SU-DHL-6 (cell line): ENCODE results near the gene RANGAP1.
"Not testable (repeated sequence)": the region's sequence is repeated elsewhere in the genome, so short reads cannot be mapped to it uniquely, and the experiment has no call there.

ENCODE experiments used
- H2AFZ ChIP-seq: fragments of 200-600 bp; sonication (generic); 2 replicates; pipeline ENCODE4 v1.6.1; 2014; ENCODE audit warnings: low read depth, mild to moderate bottlenecking, moderate library complexity, mixed read lengths, antibody characterized with exemption, low read length; ENCODE audit not compliant: severe bottlenecking
- H3F3A ChIP-seq: fragments of 200-600 bp; shearing (Covaris generic); 2 replicates; pipeline ENCODE4 v1.6.0; 2016; ENCODE audit warnings: antibody characterized with exemption, mild to moderate bottlenecking; ENCODE audit not compliant: insufficient read depth
- H3K27ac ChIP-seq: fragments of 200-600 bp; sonication (generic); 2 replicates; pipeline ENCODE4 v1.5.1; 2016; ENCODE audit warnings: low read depth, mild to moderate bottlenecking, low read length, moderate library complexity, mixed read lengths
- H3K27me3 ChIP-seq: fragments of 200-600 bp; sonication (generic), shearing (Covaris generic); 2 replicates; pipeline ENCODE4 v1.6.0; 2014; ENCODE audit warnings: mild to moderate bottlenecking, low read length
- H3K36me3 ChIP-seq: fragments of 200-600 bp; sonication (generic); 2 replicates; pipeline ENCODE4 v1.6.1; 2014; ENCODE audit warnings: mild to moderate bottlenecking, low read length, mixed read lengths
- H3K4me2 ChIP-seq: fragments of 300-600, 200-600 bp; shearing (Covaris generic), sonication (generic); 2 replicates; pipeline ENCODE4 v1.6.0; 2014; ENCODE audit warnings: low read length, low read depth, mild to moderate bottlenecking; ENCODE audit not compliant: poor library complexity, severe bottlenecking
- H3K4me3 ChIP-seq: fragments of 200-600 bp; sonication (generic); 2 replicates; pipeline ENCODE4 v1.5.1; 2014; ENCODE audit warnings: antibody characterized with exemption, low read length, mild to moderate bottlenecking, mixed read lengths; ENCODE audit not compliant: insufficient read depth, poor library complexity, severe bottlenecking
- H3K79me2 ChIP-seq: fragments of 200-600 bp; sonication (generic); 2 replicates; pipeline ENCODE4 v1.6.1; 2014; ENCODE audit warnings: mild to moderate bottlenecking, low read length, moderate library complexity; ENCODE audit not compliant: insufficient read depth
- H3K9ac ChIP-seq: fragments of 200-600 bp; sonication (generic); 2 replicates; pipeline ENCODE4 v1.7.0; 2014; ENCODE audit warnings: mild to moderate bottlenecking, low read length
- H3K9me2 ChIP-seq: fragments of 200-600 bp; sonication (generic); replicated peaks from 2 replicates; pipeline ENCODE4 v1.6.1; 2014; ENCODE audit warnings: low read length; ENCODE audit not compliant: insufficient read depth
- H3K9me3 ChIP-seq: fragments of 200-600 bp; sonication (generic); 2 replicates; pipeline ENCODE4 v1.6.1; 2014; ENCODE audit warnings: low read length, mixed read lengths; ENCODE audit not compliant: insufficient read depth
- H4K20me1 ChIP-seq: fragments of 200-600 bp; sonication (generic); 2 replicates; pipeline ENCODE4 v1.6.1; 2014; ENCODE audit warnings: low read depth, mild to moderate bottlenecking, antibody characterized with exemption, low read length, moderate library complexity, mixed read lengths
- CTCF ChIP-seq: fragments of 200-600 bp; sonication (generic); IDR thresholded peaks from one replicate; pipeline ENCODE4 v1.5.1; 2017; ENCODE audit warnings: antibody characterized with exemption, mild to moderate bottlenecking, low read length, moderate library complexity; ENCODE audit not compliant: insufficient read depth, poor library complexity, severe bottlenecking
- EZH2phosphoT487 ChIP-seq: fragments of 200-600 bp; sonication (generic), shearing (Covaris generic); conservative IDR thresholded peaks from 2 replicates; pipeline ENCODE4 v1.6.1; 2018; ENCODE audit warnings: mild to moderate bottlenecking, antibody characterized with exemption, low read length, moderate library complexity, mixed read lengths

The RANGAP1 gene

GRCh38 chr22:41300661-41301060, 14.7 kb upstream of the RANGAP1 start:
- H3K36me3 ChIP-seq: no peaks in the 10 kb centered on the region
- H3F3A ChIP-seq: peaks cover 5% of the 10 kb centered on the region
- no peak overlapping the region for H2AFZ ChIP-seq
- H4K20me1 ChIP-seq: no peaks in the 10 kb centered on the region
- no peaks in the 10 kb centered on the region for H3K9me2 ChIP-seq
- TF ChIP-seq CTCF: no peak
- TF ChIP-seq EZH2phosphoT487: no peak
- peaks cover 37% of the 10 kb centered on the region for H3K79me2 ChIP-seq
- peak overlapping the region; percentile 80 for H3K4me2 ChIP-seq
- H3K4me3 ChIP-seq: peak overlapping the region; percentile 100
- H3K9ac ChIP-seq: peak overlapping the region; percentile 99; the same call in 1 of the 2 replicates
- no peak overlapping the region for H3K27ac ChIP-seq
- no peaks in the 10 kb centered on the region for H3K9me3 ChIP-seq
- H3K27me3 ChIP-seq: no peaks in the 10 kb centered on the region

- Histone ChIP-seq H3K4me3 (no peak overlapping the region), H3K79me2 (peaks cover 6% of the 10 kb centered on the region), H3K36me3 (no peaks in the 10 kb centered on the region), H3K27me3 (no peaks in the 10 kb centered on the region), H4K20me1 (no peaks in the 10 kb centered on the region), H3K27ac (no peak overlapping the region), H3K9me2 (no peaks in the 10 kb centered on the region), H3K9ac (no peak overlapping the region), H3F3A (no peaks in the 10 kb centered on the region), H2AFZ (no peak overlapping the region), H3K9me3 (no peaks in the 10 kb centered on the region), H3K4me2 (no peak overlapping the region)
- TF ChIP-seq CTCF (no peak), EZH2phosphoT487 (no peak)
Observed at GRCh38 chr22:41296826-41297667, 11.1 kb upstream of the RANGAP1 start.

- not testable (repeated sequence) for H3F3A ChIP-seq, H3K27ac ChIP-seq, H4K20me1 ChIP-seq, H3K9me2 ChIP-seq, H3K36me3 ChIP-seq, H3K9ac ChIP-seq, H3K79me2 ChIP-seq, H2AFZ ChIP-seq, H3K4me2 ChIP-seq, H3K4me3 ChIP-seq, H3K9me3 ChIP-seq, H3K27me3 ChIP-seq
Observed at GRCh38 chr22:41294816-41295215, 8.8 kb upstream of the RANGAP1 start.
